Loucy (cell line): ENCODE data around the gene FBXO30.

ENCODE experiments used
- CTCF ChIP-seq: fragments of 200-600 bp; sonication (generic); conservative IDR thresholded peaks from 2 replicates; pipeline ENCODE4 v1.5.1; 2014; ENCODE audit warnings: mild to moderate bottlenecking, antibody characterized with exemption, low read length
- EZH2phosphoT487 ChIP-seq: fragments of 200-600 bp; IDR thresholded peaks from 2 replicates; pipeline ENCODE4 v1.6.1; 2018; ENCODE audit warnings: antibody characterized with exemption, mild to moderate bottlenecking, moderate library complexity, borderline replicate concordance

DNA sequence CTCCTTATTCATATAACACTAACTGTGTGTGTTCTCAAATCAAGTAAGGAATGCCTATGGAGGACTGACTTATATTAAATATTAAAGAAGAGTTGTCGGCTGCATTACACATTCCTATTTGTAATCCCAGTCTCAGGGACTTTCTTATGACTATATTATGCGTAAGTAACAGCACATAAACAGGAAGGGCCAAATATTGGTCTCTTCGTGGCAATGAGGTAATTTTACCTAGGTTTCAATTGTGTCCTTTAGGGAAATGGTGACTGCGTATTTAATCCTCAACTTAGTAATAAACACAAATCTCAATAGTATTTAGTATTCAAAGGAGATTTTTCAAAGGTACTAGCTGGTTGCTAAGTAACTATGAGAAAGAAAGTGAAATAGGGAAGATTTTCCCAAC, 56.5 kb downstream of the FBXO30 start:
- no peak for TF ChIP-seq CTCF
- TF ChIP-seq EZH2phosphoT487, result no peak
